CD4-positive, alpha-beta T cell treated with Interleukin-21 for 1 hour (primary cell): ENCODE measurements around the gene PARD3.

ENCODE experiments used
- DNase-seq: peaks from one replicate; pipeline ENCODE4 v3.0.0-alpha.2; 2020

PARD3 gene

GRCh38 chr10:34609287-34609940, 205.7 kb downstream of the PARD3 start:
- DNase-seq: no peak

- no peak for DNase-seq
Measured at GRCh38 chr10:34607894-34608293, 207.2 kb downstream of the PARD3 start.

DNA sequence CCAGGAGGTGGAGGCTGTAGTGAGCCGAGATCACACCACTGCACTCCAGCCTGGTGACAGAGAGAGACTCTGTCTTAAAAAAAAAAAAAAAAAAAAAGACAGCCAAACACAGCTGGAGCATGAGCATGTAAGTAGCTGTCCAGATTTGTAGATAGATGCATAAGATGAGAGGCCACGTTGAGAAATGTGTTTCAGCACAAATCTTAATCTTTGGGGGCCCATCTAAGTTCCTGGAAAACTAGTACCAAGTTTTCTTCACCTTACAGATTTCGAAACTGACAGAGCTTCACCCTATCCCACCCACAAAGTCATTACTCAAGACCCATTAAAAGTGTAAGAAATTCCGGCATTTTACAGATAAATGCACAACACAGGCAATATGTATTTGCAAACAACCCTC, 208.2 kb downstream of the PARD3 start:
- no peak for DNase-seq

DNA sequence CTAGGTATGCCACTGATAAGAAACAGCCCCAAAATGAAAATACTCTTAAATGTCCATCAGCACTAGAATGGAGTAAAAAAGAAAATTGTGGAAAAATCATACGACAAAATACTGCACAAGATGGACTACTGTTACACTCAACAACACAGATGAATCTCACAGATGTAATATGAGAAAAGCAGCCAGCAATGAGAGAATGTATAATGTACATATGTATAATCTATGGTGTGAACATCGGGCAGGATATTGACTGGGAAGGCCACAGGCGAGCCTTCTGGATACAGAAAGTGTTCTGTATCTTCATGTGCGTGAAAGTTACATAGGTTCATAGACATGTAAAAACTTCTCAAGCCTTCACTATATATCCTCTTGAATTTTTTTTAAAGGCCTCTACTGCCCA, 212.6 kb downstream of the PARD3 start:
- DNase-seq: no peak

DNA sequence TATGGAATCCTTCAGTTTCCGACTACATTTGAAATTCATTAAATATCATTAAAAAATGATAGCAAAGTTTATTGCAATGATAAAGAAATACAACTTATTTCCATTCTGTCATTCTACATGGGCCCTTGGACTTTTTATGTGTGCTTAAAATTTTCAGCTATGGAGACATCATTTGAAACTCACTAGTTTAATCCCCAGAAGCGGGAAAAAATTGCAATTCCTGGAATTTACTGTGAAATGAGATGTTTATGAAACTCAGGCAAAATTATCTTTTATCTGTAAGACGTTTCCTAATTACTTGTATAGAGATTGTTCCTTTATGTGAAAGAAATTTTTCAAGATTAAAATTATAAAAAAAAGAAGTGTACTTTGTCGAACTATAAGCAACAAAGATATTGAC, 213.4 kb downstream of the PARD3 start:
- no peak for DNase-seq

GRCh38 chr10:34599026-34599795, 215.9 kb downstream of the PARD3 start:
- no peak for DNase-seq

GRCh38 chr10:34596351-34596750, 218.7 kb downstream of the PARD3 start:
- no peak for DNase-seq

GRCh38 chr10:34593930-34594329, 221.2 kb downstream of the PARD3 start:
- no peak for DNase-seq

DNA sequence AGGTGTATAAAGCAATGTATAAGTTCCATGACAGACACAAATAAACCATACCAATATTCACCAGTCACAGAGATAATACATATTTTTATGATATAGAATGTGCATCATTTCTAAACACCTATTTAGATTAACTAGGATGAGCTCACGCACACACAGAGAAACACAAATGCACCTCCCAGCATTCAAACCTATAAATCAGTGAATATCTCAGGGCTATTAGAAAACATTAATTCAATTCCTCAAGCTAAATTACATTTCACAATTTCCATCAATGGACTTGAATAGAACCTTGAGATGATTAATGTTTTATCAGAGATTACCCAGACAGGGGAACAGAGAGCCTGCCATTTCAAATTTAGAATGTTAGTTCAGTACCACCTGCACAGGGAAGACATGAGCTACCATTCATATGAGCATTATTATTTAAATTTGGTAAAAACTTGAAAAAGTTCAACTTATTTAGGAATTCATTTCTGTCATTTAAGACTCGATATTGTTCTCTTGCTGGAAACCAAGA, 221.7 kb downstream of the PARD3 start:
- DNase-seq: no peak

DNA sequence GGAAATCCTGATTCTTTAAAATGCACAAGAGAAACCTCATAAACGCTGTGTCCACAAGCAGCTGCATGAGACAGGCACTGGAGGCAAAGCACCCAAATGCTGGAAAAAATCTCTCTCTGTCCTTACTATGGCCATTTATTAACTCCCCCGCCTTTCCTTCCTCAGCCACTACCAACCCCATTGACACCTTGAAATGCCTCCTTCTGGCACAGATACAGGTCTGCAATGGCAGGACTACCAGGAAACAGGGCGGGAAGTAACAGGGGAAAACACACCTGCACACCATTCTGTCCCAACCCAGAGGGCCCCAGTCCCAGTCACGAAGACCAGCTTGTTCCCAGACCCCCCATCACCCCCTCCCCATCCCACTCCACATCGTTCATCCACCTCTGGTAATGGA, 224.3 kb downstream of the PARD3 start:
- no peak for DNase-seq

GRCh38 chr10:34589275-34589674, 225.8 kb downstream of the PARD3 start:
- no peak for DNase-seq

DNA sequence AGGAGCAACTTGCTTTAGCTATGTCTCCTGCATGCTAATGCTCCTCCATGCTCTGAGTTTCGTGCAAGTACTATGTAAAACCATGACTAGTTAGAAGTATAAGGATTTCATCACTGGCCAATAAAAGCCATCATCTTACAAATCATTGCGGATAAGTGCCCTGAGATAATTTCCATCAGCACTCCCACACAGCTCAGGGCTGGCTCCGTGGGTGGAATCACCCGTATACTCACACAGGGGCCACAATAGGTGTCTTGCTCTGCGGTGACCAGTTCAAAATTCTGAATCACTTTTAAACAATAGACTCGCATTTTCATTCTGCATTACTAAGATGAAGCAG, 227.4 kb downstream of the PARD3 start:
- DNase-seq: no peak

GRCh38 chr10:34587002-34587679, 228.0 kb downstream of the PARD3 start:
- no peak for DNase-seq

DNA sequence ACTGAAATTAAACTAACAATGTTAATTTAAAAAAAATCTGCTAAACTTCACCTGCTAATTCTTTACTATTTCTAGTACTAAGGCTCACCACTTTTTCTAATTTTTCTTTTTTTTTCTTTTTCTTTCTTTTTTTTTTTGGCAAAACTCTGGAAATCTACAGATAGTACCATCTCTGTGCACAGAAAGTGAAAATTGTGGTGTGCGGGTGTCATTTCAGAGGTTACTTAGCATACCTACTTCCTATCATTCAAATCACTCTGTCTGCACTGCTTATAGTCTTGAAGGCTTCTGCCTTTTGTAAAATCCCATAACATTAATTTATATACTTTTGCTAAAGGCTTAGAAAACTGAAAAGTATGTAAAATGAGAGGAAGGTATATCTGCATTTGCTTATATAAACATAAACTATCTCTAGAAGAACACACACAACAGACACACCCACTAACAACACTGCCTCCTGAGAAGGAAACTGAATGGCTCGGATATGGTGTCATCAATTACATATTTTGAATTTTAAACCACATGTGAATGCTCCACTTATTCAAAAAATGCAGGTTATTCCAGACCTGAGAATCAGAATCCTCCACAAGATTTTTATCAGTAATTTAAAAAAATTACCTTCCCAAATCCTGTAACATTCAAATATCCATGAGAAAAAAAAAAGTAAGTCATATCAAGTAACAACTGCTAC, 229.5 kb downstream of the PARD3 start:
- no peak for DNase-seq

DNA sequence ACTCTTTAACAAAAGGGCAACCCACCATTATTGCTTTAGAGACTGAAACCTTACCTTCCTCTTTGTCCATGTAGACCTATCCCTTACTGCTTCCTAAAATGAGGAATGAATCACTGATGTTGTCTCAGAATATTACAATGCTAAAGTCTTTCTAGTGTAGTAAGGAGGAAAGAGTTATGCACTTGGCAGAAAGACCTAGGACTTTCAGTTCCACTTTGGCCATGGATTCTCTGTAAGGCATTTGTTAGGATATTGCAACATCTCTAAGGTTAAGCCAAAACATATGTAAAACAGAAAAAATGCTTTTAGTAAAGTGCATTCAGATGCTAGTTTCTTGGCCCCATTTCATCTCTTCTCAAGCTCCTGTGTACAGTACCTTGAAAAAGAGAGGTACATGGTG, 230.9 kb downstream of the PARD3 start:
- no peak for DNase-seq

DNA sequence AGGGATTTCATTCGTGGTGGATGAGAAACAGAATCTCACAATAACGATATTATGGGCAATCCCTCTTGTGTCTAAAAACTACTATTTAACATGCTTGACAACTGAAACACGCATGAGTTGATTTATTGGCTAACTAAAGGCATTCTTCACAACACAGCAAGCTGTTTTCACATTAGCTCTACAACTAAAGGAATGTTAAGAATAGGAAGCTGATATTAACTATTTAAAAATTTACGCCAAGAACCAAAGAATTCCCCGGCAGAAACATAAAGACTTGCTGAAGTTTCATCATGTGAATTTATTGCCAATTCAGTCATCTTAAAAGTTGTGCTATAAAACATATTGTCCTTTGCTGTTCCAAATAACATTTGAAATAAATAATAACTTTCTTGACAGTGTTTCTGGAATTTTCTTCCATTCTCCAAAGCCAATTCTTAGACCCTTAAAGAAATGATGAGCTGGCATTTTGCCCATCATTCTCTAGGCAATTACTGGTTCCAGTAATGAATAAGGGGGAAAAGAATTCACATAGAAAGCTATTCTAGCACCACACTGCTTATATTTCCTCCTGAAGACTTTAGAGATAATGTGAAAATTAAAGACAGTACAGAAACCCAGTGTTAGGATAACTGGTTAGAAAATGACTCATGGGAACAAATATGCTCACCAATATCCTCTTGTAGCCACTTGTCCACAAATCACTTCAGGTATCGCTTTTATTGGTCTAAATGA, 233.1 kb downstream of the PARD3 start:
- DNase-seq: no peak

- DNase-seq: no peak
Measured at GRCh38 chr10:34580643-34581042, 234.5 kb downstream of the PARD3 start.

- DNase-seq: no peak
Measured at GRCh38 chr10:34580214-34580613, 234.9 kb downstream of the PARD3 start.

GRCh38 chr10:34578468-34578867, 236.6 kb downstream of the PARD3 start:
- DNase-seq: no peak

DNA sequence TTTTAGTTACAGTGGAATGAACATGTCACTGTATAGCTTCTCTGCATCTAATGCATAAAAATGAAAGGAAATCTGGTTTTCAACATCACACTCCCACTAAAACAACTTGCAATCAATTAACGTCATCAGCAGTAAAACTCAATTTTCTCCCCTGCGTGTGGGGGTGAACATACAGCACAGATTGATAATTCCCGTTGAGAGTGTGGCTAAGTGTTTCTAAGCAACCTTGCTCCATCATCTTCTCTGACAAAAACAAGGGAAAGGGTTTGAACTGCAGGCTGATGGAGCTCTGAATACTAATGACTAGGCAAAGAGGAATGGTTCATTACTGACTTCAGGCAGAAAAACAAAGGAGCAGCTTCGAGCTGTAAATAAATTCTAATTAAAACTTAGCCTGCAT, 238.3 kb downstream of the PARD3 start:
- no peak for DNase-seq

GRCh38 chr10:34575882-34576281, 239.2 kb downstream of the PARD3 start:
- no peak for DNase-seq

DNA sequence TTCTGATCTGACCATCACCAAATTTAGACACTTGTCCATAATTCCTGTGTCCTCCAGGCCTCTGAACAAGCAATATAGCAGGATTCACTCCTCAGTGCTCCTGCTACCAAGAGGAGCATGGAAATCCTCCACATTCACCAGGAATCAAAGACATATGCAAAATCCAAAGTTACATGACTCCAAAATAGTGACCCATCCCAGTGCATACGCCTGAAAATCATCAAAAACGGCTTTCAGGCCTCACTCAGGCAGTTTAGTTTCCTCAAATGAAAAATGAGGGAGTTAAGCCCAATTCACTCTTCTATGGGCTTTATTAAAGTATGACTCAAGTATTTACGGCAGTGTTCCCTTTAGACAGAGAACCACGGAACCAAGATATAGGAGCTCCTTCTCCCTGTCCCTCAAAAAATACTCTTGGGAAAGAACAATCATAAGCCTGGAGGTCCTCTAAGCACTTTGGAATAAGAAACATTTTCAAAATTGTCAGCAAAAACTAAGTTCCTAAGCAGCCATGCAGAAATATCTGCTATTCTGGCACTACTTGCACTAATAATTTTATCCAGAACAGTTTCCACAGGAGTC, 240.7 kb downstream of the PARD3 start:
- DNase-seq: no peak
